GOT3 (cell line): ENCODE results near the gene IFITM5.
"Not testable (repeated sequence)": the region's sequence is repeated elsewhere in the genome, so short reads cannot be mapped to it uniquely, and the experiment has no call there.

Source experiments
- DNase-seq: peaks from one replicate; lab custom pipeline; 2025; ENCODE audit warnings: mixed read lengths; lab: John Stamatoyannopoulos, UW

Gene IFITM5

GRCh38 chr11:295351-296170 lies 3.8 kb downstream of the IFITM5 start:
- DNase-seq = no peak

- no peak for DNase-seq
These were observed 4.5 kb downstream of the IFITM5 start for GRCh38 chr11:294780-295179.

- no peak for DNase-seq
These were observed 5.3 kb downstream of the IFITM5 start for GRCh38 chr11:293852-294661.

GRCh38 chr11:293271-293851 lies 6.0 kb downstream of the IFITM5 start:
- no peak for DNase-seq

- DNase-seq = no peak
These were observed 6.9 kb downstream of the IFITM5 start for GRCh38 chr11:292211-293121.

- DNase-seq = no peak
These were observed 7.8 kb downstream of the IFITM5 start for GRCh38 chr11:291281-292210.

- no peak for DNase-seq
These were observed 8.6 kb downstream of the IFITM5 start for GRCh38 chr11:290621-291231.

- no peak for DNase-seq
These were observed 9.4 kb downstream of the IFITM5 start for GRCh38 chr11:289712-290620.

GRCh38 chr11:289398-289711 lies 10.0 kb downstream of the IFITM5 start:
- no peak for DNase-seq

GRCh38 chr11:288478-289397 lies 10.6 kb downstream of the IFITM5 start, which contains the start of gene PGGHG:
Gene PGGHG, plus strand, starts transcription at chr11:289126. Its CDS starts 691 bp downstream, at chr11:289817.
- no peak for DNase-seq

GRCh38 chr11:287821-288477 lies 11.4 kb downstream of the IFITM5 start:
- no peak for DNase-seq

GRCh38 chr11:286977-287820 lies 12.1 kb downstream of the IFITM5 start:
- DNase-seq = not testable (repeated sequence)

GRCh38 chr11:285894-286220 lies 13.5 kb downstream of the IFITM5 start:
- DNase-seq = no peak

- no peak for DNase-seq
These were observed 14.1 kb downstream of the IFITM5 start for GRCh38 chr11:285021-285893.

GRCh38 chr11:284105-285020 lies 15.0 kb downstream of the IFITM5 start:
- DNase-seq = no peak
